Ishikawa (cell line): ENCODE results near the gene LOXL3.

Experiments used
- CEBPB ChIP-seq: IDR thresholded peaks from 2 replicates; pipeline ENCODE4 v1.6.1; 2012
- CREB1 ChIP-seq: IDR thresholded peaks from 2 replicates; pipeline ENCODE4 v1.6.1; 2012; ENCODE audit warnings: low read depth
- EGR1 ChIP-seq: IDR thresholded peaks from 2 replicates; pipeline ENCODE4 v1.6.1; 2012
- EP300 ChIP-seq: IDR thresholded peaks from 2 replicates; pipeline ENCODE4 v1.6.1; 2012; ENCODE audit warnings: borderline replicate concordance
- FOXM1 ChIP-seq: IDR thresholded peaks from 2 replicates; pipeline ENCODE4 v1.6.1; 2012; ENCODE audit warnings: low read depth, borderline replicate concordance
- NFIC ChIP-seq: IDR thresholded peaks from 2 replicates; pipeline ENCODE4 v1.6.1; 2012
- RAD21 ChIP-seq: IDR thresholded peaks from 2 replicates; pipeline ENCODE4 v1.6.1; 2012; ENCODE audit warnings: low read depth
- REST ChIP-seq: IDR thresholded peaks from 2 replicates; pipeline ENCODE4 v1.6.1; 2012; ENCODE audit warnings: low read depth, mild to moderate bottlenecking
- TAF1 ChIP-seq: IDR thresholded peaks from 2 replicates; pipeline ENCODE4 v1.6.1; 2012; ENCODE audit warnings: low read depth, mild to moderate bottlenecking
- TCF12 ChIP-seq: IDR thresholded peaks from 2 replicates; pipeline ENCODE4 v1.6.1; 2012; ENCODE audit warnings: low read depth
- TEAD4 ChIP-seq: IDR thresholded peaks from 2 replicates; pipeline ENCODE4 v1.6.1; 2012
- USF1 ChIP-seq: IDR thresholded peaks from 2 replicates; pipeline ENCODE4 v1.6.1; 2012
- YY1 ChIP-seq: IDR thresholded peaks from 2 replicates; pipeline ENCODE4 v1.6.1; 2012; ENCODE audit warnings: low read depth
- ZBTB7A ChIP-seq: IDR thresholded peaks from 2 replicates; pipeline ENCODE4 v1.6.1; 2012; ENCODE audit warnings: low read depth
- TF ChIP-seq, protein P1 (sequence below): IDR thresholded peaks from 2 replicates; pipeline ENCODE4 v1.6.1; 2012

The LOXL3 gene

GRCh38 chr2:74552914-74553811 is 579 bp downstream of the LOXL3 start:
- no peak for TF ChIP-seq ZBTB7A
- no peak for TF ChIP-seq CREB1
- TF ChIP-seq, protein P1, sequence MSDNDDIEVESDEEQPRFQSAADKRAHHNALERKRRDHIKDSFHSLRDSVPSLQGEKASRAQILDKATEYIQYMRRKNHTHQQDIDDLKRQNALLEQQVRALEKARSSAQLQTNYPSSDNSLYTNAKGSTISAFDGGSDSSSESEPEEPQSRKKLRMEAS: no peak
- no peak for TF ChIP-seq TEAD4
- no peak for TF ChIP-seq USF1
- no peak for TF ChIP-seq EGR1
- no peak for TF ChIP-seq YY1
- no peak for TF ChIP-seq FOXM1

DNA sequence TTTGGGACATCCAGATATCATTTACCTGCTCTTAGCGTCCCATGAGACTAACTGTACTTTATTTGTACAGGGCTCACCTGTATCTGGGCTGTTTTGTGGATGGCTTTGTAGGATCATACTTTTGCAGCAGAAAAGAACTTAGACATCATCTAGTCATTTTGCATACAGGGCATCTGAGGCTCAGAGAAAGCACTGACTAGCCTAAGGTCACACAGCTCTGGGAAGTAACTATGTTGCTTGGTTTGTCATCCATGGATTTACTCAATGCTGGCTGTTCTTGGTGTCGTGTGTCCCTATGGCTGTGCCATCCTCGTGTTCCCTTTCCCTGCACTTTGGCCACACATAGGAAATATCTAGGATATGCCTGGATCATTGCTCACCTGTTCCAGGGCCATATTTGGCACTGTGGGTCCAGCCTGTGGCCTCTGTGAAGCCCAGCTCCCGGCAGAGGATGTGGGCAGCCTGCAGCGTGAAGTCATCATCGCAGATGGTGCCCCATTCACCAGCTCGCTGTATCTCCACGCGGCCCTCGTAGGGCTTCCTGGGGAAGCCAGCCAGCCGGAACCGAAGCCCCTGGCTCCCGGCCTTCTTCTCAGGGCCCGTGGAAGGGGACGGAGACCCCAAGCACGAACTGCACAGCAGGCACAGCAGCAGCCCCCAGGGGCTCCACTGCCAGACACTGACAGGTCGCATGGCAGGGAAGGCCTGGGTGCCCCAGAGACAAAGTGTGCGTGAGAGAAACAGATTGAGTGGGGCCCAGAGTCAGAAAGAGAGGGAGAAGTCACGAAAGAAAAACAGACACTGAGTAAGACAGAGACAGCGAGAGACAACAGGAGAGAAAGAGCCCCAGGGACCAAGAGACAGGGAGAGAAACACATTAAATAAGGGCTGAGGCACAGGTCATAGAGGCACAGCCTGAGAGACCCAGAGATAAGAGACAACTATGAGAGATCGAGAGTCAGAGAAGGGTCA is 1.5 kb downstream of the LOXL3 start:
- TF ChIP-seq USF1 (no peak), TCF12 (no peak), ZBTB7A (no peak), YY1 (no peak), TAF1 (no peak), EGR1 (no peak), RAD21 (no peak), CEBPB (no peak), EP300 (no peak), REST (no peak), CREB1 (no peak), NFIC (no peak), FOXM1 (no peak), TEAD4 (no peak)
- TF ChIP-seq, protein P1: no peak

- TF ChIP-seq TCF12: no peak
- TF ChIP-seq FOXM1: no peak
- no peak for TF ChIP-seq REST
- TF ChIP-seq ZBTB7A: no peak
- TF ChIP-seq TAF1: no peak
- TF ChIP-seq CREB1: no peak
- TF ChIP-seq, protein P1: no peak
- TF ChIP-seq RAD21: no peak
- no peak for TF ChIP-seq TEAD4
- TF ChIP-seq USF1: no peak
- TF ChIP-seq YY1: no peak
- no peak for TF ChIP-seq NFIC
- TF ChIP-seq CEBPB: no peak
- no peak for TF ChIP-seq EGR1
- no peak for TF ChIP-seq EP300
These were observed 2.2 kb downstream of the LOXL3 start for GRCh38 chr2:74551530-74551929.

DNA sequence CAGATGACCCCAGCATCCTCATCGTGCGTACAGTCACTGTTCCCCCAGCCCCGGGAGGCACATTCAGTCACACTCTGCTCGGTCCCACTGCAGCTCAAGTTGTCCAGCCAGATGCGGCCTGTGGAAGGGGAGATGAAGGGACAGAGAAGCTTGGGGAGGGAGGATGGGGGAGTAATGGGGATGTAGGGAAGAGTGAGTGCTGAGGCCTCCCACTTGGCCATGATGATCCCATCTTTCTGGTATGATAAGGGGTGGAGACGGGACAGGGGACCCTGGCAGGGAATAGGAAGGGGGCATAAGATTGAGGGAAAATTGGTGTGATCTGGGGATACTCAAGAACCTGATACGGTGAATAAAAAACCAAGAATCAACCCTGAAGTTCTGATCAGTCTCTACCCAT is 3.5 kb downstream of the LOXL3 start:
- TF ChIP-seq TAF1: no peak
